Hematopoietic multipotent progenitor cell treated with erythropoietin and hydrocortisone succinate and interleukin-3 and kit ligand, for 17 days (in vitro differentiated cells): ENCODE data around the gene SCN9A.
"Not testable (repeated sequence)": the region's sequence is repeated elsewhere in the genome, so short reads cannot be mapped to it uniquely, and the experiment has no call there.

Experiments used
- DNase-seq: peaks from one replicate; pipeline ENCODE4 v3.0.0-alpha.2; 2015; ENCODE audit warnings: low spot score

Gene SCN9A

GRCh38 chr2:166375195-166375735 lies 479 bp downstream of the SCN9A start:
- no peak for DNase-seq

GRCh38 chr2:166373951-166374350 lies 1.8 kb downstream of the SCN9A start:
- DNase-seq = peak; percentile 45

GRCh38 chr2:166373539-166373938 lies 2.2 kb downstream of the SCN9A start:
- no peak for DNase-seq

GRCh38 chr2:166373105-166373504 lies 2.6 kb downstream of the SCN9A start:
- no peak for DNase-seq

GRCh38 chr2:166372046-166372445 lies 3.7 kb downstream of the SCN9A start:
- no peak for DNase-seq

- no peak for DNase-seq
These were observed 9.8 kb downstream of the SCN9A start for GRCh38 chr2:166365803-166366420.

- DNase-seq = no peak
These were observed 10.5 kb downstream of the SCN9A start for GRCh38 chr2:166365239-166365638.

- DNase-seq = no peak
These were observed 11.1 kb downstream of the SCN9A start for GRCh38 chr2:166364476-166365161.

- no peak for DNase-seq
These were observed 14.2 kb downstream of the SCN9A start for GRCh38 chr2:166361351-166362153.

- DNase-seq = no peak
These were observed 14.8 kb downstream of the SCN9A start for GRCh38 chr2:166360906-166361305.

- no peak for DNase-seq
These were observed 15.3 kb downstream of the SCN9A start for GRCh38 chr2:166360426-166360825.

- DNase-seq = not testable (repeated sequence)
These were observed 17.8 kb downstream of the SCN9A start for GRCh38 chr2:166357950-166358321.

GRCh38 chr2:166357068-166357949 lies 18.4 kb downstream of the SCN9A start:
- no peak for DNase-seq

- DNase-seq = no peak
These were observed 24.4 kb downstream of the SCN9A start for GRCh38 chr2:166351319-166351718.

GRCh38 chr2:166350525-166350924 lies 25.2 kb downstream of the SCN9A start:
- no peak for DNase-seq

- no peak for DNase-seq
These were observed 31.2 kb downstream of the SCN9A start for GRCh38 chr2:166344286-166345113.

- no peak for DNase-seq
These were observed 32.3 kb downstream of the SCN9A start for GRCh38 chr2:166343467-166343866.

- DNase-seq = no peak
These were observed 34.3 kb downstream of the SCN9A start for GRCh38 chr2:166341426-166341825.

- no peak for DNase-seq
These were observed 36.9 kb downstream of the SCN9A start for GRCh38 chr2:166338831-166339339.

GRCh38 chr2:166337932-166338331 lies 37.8 kb downstream of the SCN9A start:
- no peak for DNase-seq

GRCh38 chr2:166335284-166335683 lies 40.5 kb downstream of the SCN9A start:
- no peak for DNase-seq
